Colon (tissue), 2 donors: Measurements from ENCODE around the gene KCTD3.

Experiments
- FAIRE-seq: peaks from 2 replicates; lab custom pipeline; 2012; peaks lifted over from hg19 to GRCh38; lab: Jason Lieb, UNC
- donor health status: control.
- donor health status: control.

Gene KCTD3

GRCh38 chr1:215566556-215567490, at the start of gene KCTD3:
Gene KCTD3, plus strand, starts transcription at chr1:215567304. Its CDS starts 382 bp downstream, at chr1:215567686.
- FAIRE-seq = no peak

GRCh38 chr1:215517441-215517891, 49.6 kb upstream of the KCTD3 start:
- no peak for FAIRE-seq

- no peak for FAIRE-seq
Observed at GRCh38 chr1:215518594-215518993, 48.5 kb upstream of the KCTD3 start.

- FAIRE-seq = no peak
Observed at GRCh38 chr1:215521279-215521678, 45.8 kb upstream of the KCTD3 start.

- no peak for FAIRE-seq
Observed at GRCh38 chr1:215523128-215523861, 43.8 kb upstream of the KCTD3 start.

GRCh38 chr1:215523906-215524305, 43.2 kb upstream of the KCTD3 start:
- no peak for FAIRE-seq

- FAIRE-seq = no peak
Observed at GRCh38 chr1:215526147-215526845, 40.8 kb upstream of the KCTD3 start.

- FAIRE-seq = no peak
Observed at GRCh38 chr1:215526846-215527151, 40.3 kb upstream of the KCTD3 start.

GRCh38 chr1:215529111-215529510, 38.0 kb upstream of the KCTD3 start:
- FAIRE-seq = no peak

- no peak for FAIRE-seq
Observed at GRCh38 chr1:215529571-215529970, 37.5 kb upstream of the KCTD3 start.

GRCh38 chr1:215530401-215530984, 36.6 kb upstream of the KCTD3 start:
- FAIRE-seq = no peak

- FAIRE-seq = no peak
Observed at GRCh38 chr1:215539803-215540570, 27.1 kb upstream of the KCTD3 start.

- no peak for FAIRE-seq
Observed at GRCh38 chr1:215542301-215542700, 24.8 kb upstream of the KCTD3 start.

- FAIRE-seq = no peak
Observed at GRCh38 chr1:215543191-215543606, 23.9 kb upstream of the KCTD3 start.

- FAIRE-seq = no peak
Observed at GRCh38 chr1:215543806-215544205, 23.3 kb upstream of the KCTD3 start.

- no peak for FAIRE-seq
Observed at GRCh38 chr1:215544566-215544965, 22.5 kb upstream of the KCTD3 start.

- no peak for FAIRE-seq
Observed at GRCh38 chr1:215545096-215545495, 22.0 kb upstream of the KCTD3 start.

GRCh38 chr1:215547011-215547410, 20.1 kb upstream of the KCTD3 start:
- no peak for FAIRE-seq

GRCh38 chr1:215551806-215552205, 15.3 kb upstream of the KCTD3 start:
- FAIRE-seq = no peak

GRCh38 chr1:215554865-215555264, 12.2 kb upstream of the KCTD3 start:
- FAIRE-seq = no peak

- no peak for FAIRE-seq
Observed at GRCh38 chr1:215555531-215555930, 11.6 kb upstream of the KCTD3 start.

- FAIRE-seq = no peak
Observed at GRCh38 chr1:215556996-215557395, 10.1 kb upstream of the KCTD3 start.
